NT2/D1 (cell line): ENCODE results near the gene KCNA3.

Source experiments
- SUZ12 ChIP-seq: IDR thresholded peaks from 2 replicates; pipeline ENCODE4 v1.6.1; 2011; ENCODE audit not compliant: insufficient read length, insufficient read depth; ENCODE audit errors: extremely low read depth
- YY1 ChIP-seq: IDR thresholded peaks from 2 replicates; pipeline ENCODE4 v1.6.1; 2011; ENCODE audit not compliant: insufficient read length, insufficient read depth
- ZNF274 ChIP-seq: IDR thresholded peaks from 2 replicates; pipeline ENCODE4 v1.6.1; 2011; ENCODE audit warnings: mild to moderate bottlenecking, low read depth, low read length

- TF ChIP-seq SUZ12 (no peak), ZNF274 (no peak), YY1 (no peak)
These were observed 1.5 kb downstream of the KCNA3 start for GRCh38 chr1:110673197-110673701.
